Measurements from ENCODE around the gene ASCL3. TPM values are rescaled to one million over a fixed set of nuclear protein-coding genes. Genes with fewer than 3 reads are reported as not detected.

The ASCL3 gene
- polyA plus RNA-seq, 1 donor from 2014 or later = not detected

GRCh38 chr11:8908099-8908498 is 34.7 kb downstream of the ASCL3 start:
- Histone ChIP-seq H3F3A (ENCODE audit: insufficient read depth, low read length, poor library complexity, severe bottlenecking) (no peaks in the 10 kb centered on the region), H3K4me2 (ENCODE audit: low read length) (no peak overlapping the region), H3K27ac (ENCODE audit: low read length) (no peak overlapping the region), H3K27me3 (ENCODE audit: insufficient read depth, low read depth, low read length) (no peaks in the 10 kb centered on the region), H3K9ac (ENCODE audit: low read length) (no peak overlapping the region), H3K9me3 (ENCODE audit: low read length) (no peaks in the 10 kb centered on the region), H3K79me2 (replicated peaks; ENCODE audit: insufficient read depth, low read length) (peaks cover 6% of the 10 kb centered on the region), H4K20me1 (ENCODE audit: insufficient read depth) (no peaks in the 10 kb centered on the region), H3K36me3 (ENCODE audit: insufficient read depth, low read length) (no peaks in the 10 kb centered on the region), H3K9me2 (ENCODE audit: insufficient read depth, low read length) (no peaks in the 10 kb centered on the region), H2AFZ (ENCODE audit: low read depth, low read length) (no peak overlapping the region), H3K4me3 (ENCODE audit: low read length) (no peak overlapping the region)
- TF ChIP-seq EZH2 (IDR thresholded peaks at IDR 0.05; ENCODE audit: borderline replicate concordance, insufficient read depth, low read length, poor library complexity, severe bottlenecking) = no peak
- TF ChIP-seq RAD21 (conservative IDR thresholded peaks at IDR 0.05) = no peak
- TF ChIP-seq POLR2AphosphoS5 (IDR thresholded peaks at IDR 0.05) = no peak
- TF ChIP-seq EP300 (conservative IDR thresholded peaks at IDR 0.05; ENCODE audit: poor library complexity, severe bottlenecking) = no peak
- no peak for TF ChIP-seq SMC3 (conservative IDR thresholded peaks at IDR 0.05; ENCODE audit: poor library complexity)
- TF ChIP-seq MXI1 (conservative IDR thresholded peaks at IDR 0.05; ENCODE audit: poor library complexity, severe bottlenecking) = no peak
- no peak for TF ChIP-seq TAF1 (IDR thresholded peaks at IDR 0.05; ENCODE audit: low read depth)

- Histone ChIP-seq H3K9me3 (ENCODE audit: low read length) (no peaks in the 10 kb centered on the region), H3K9me2 (ENCODE audit: insufficient read depth, low read length) (no peaks in the 10 kb centered on the region), H3K79me2 (replicated peaks; ENCODE audit: insufficient read depth, low read length) (peaks cover under 1% of the 10 kb centered on the region), H2AFZ (ENCODE audit: low read depth, low read length) (no peak overlapping the region), H3K27me3 (ENCODE audit: insufficient read depth, low read depth, low read length) (no peaks in the 10 kb centered on the region), H3K27ac (ENCODE audit: low read length) (no peak overlapping the region), H3K9ac (ENCODE audit: low read length) (no peak overlapping the region), H3K36me3 (ENCODE audit: insufficient read depth, low read length) (no peaks in the 10 kb centered on the region), H4K20me1 (ENCODE audit: insufficient read depth) (no peaks in the 10 kb centered on the region), H3K4me2 (ENCODE audit: low read length) (no peak overlapping the region), H3F3A (ENCODE audit: insufficient read depth, low read length, poor library complexity, severe bottlenecking) (no peaks in the 10 kb centered on the region), H3K4me3 (ENCODE audit: low read length) (no peak overlapping the region)
- TF ChIP-seq EP300 (conservative IDR thresholded peaks at IDR 0.05; ENCODE audit: poor library complexity, severe bottlenecking) = no peak
- TF ChIP-seq MXI1 (conservative IDR thresholded peaks at IDR 0.05; ENCODE audit: poor library complexity, severe bottlenecking) = no peak
- no peak for TF ChIP-seq REST (IDR thresholded peaks at IDR 0.05; ENCODE audit: borderline replicate concordance)
- no peak for TF ChIP-seq CTCF (IDR thresholded peaks at IDR 0.05; ENCODE audit: poor library complexity, severe bottlenecking)
- TF ChIP-seq TAF1 (IDR thresholded peaks at IDR 0.05; ENCODE audit: low read depth) = no peak
- TF ChIP-seq SMC3 (conservative IDR thresholded peaks at IDR 0.05; ENCODE audit: poor library complexity) = no peak
- TF ChIP-seq RAD21 (conservative IDR thresholded peaks at IDR 0.05) = no peak
- TF ChIP-seq POLR2AphosphoS5 (IDR thresholded peaks at IDR 0.05) = no peak
- TF ChIP-seq EZH2 (IDR thresholded peaks at IDR 0.05; ENCODE audit: borderline replicate concordance, insufficient read depth, low read length, poor library complexity, severe bottlenecking) = no peak
Measured at GRCh38 chr11:8907116-8907515, 35.7 kb downstream of the ASCL3 start.
